ENCODE data around the gene EGFL8. TPM values are rescaled to one million over a fixed set of nuclear protein-coding genes. Genes with fewer than 3 reads are reported as not detected.

Gene EGFL8
- total RNA-seq, 3 donors from 2014 or later, result 6.4 to 9.6 (median 9.1) TPM

DNA sequence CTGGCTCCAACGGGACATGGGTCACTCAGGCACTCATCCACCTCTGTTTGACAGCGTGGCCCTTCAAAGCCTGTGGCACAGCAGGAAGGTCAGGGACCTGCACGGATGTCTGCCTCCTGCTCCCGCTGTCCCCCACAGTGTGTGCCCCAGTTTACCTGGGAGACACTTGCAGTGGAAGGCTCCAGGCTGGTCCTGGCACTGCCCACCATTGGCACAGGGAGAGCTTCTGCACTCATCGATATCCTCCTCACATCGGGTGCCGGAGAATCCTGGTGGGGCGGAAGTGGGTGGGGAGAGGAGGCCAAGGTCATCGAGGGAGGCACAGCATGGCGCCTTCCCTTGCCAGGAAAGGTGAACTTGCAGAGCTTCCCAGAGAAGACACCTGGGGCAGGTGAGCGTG, 52.6 kb downstream of the EGFL8 start:
- ATAC-seq, result no peak
- Mint-ChIP-seq H3K4me3 (no peak overlapping the region), H3K36me3 (ENCODE audit: insufficient read depth) (no peaks in the 10 kb centered on the region), H3K27me3 (ENCODE audit: low read depth) (peaks cover 3% of the 10 kb centered on the region), H3K9me3 (no peaks in the 10 kb centered on the region), H3K4me1 (ENCODE audit: low read depth) (no peaks in the 10 kb centered on the region)
- DNase-seq, result no peak

Other genes starting within 250 kb of the EGFL8 start
- 1 to 10 TPM in 1 of 3 donors, under 1 TPM in 2; 0.56 to 1.0 (median 0.95) TPM for gene C2, start 236.9 kb upstream of the EGFL8 start, total RNA-seq
- gene CFB, start 218.5 kb upstream of the EGFL8 start, total RNA-seq, result 1 to 10 TPM in 2 of 3 donors, under 1 TPM in 1; 0.42 to 1.5 (median 1.4) TPM
- 100 to 1,000 TPM; 107 to 111 (median 109) TPM for gene NELFE, start 205.6 kb upstream of the EGFL8 start, total RNA-seq
- gene SKIC2, start 205.4 kb upstream of the EGFL8 start, total RNA-seq, result 100 to 1,000 TPM; 123 to 157 (median 132) TPM
- 1 to 10 TPM; 7.1 to 9.0 (median 8.9) TPM for gene DXO, start 192.5 kb upstream of the EGFL8 start, total RNA-seq
- gene C4A, start 182.5 kb upstream of the EGFL8 start, total RNA-seq, result 1 to 10 TPM; 4.3 to 5.9 (median 5.3) TPM
- gene C4B, start 149.8 kb upstream of the EGFL8 start, total RNA-seq, result 1 to 10 TPM; 4.9 to 5.3 (median 5.2) TPM
- 1 to 10 TPM in 1 of 3 donors, under 1 TPM in 2; 0.74 to 1.0 (median 0.84) TPM for gene CYP21A2, start 126.2 kb upstream of the EGFL8 start, total RNA-seq
- 1 to 10 TPM; 1.1 to 1.9 (median 1.6) TPM for gene TNXB, start 55.3 kb upstream of the EGFL8 start, total RNA-seq
- gene ATF6B, start 36.3 kb upstream of the EGFL8 start, total RNA-seq, result 10 to 100 TPM; 65.2 to 75.2 (median 67.2) TPM
- 1 to 10 TPM; 3.2 to 6.6 (median 4.9) TPM for gene FKBPL, start 34.3 kb upstream of the EGFL8 start, total RNA-seq
- under 1 TPM; 0.37 to 0.51 (median 0.38) TPM for gene PRRT1, start 12.7 kb upstream of the EGFL8 start, total RNA-seq
- gene PPT2, start 10.5 kb upstream of the EGFL8 start, total RNA-seq, result 10 to 100 TPM; 18.7 to 27.0 (median 20.2) TPM
- gene AGPAT1, start 11.5 kb downstream of the EGFL8 start, total RNA-seq, result 10 to 100 TPM; 27.3 to 28.2 (median 28.1) TPM
- 10 to 100 TPM; 40.1 to 49.6 (median 47.1) TPM for gene RNF5, start 13.8 kb downstream of the EGFL8 start, total RNA-seq
- 10 to 100 TPM in 2 of 3 donors, 1 to 10 TPM in 1; 8.9 to 14.7 (median 13.0) TPM for gene AGER, start 19.7 kb downstream of the EGFL8 start, total RNA-seq
- gene PBX2, start 25.6 kb downstream of the EGFL8 start, total RNA-seq, result 10 to 100 TPM; 62.2 to 68.2 (median 64.0) TPM
- gene GPSM3, start 28.0 kb downstream of the EGFL8 start, total RNA-seq, result 10 to 100 TPM; 37.1 to 47.6 (median 43.4) TPM
- under 1 TPM; 0.40 to 0.58 (median 0.43) TPM for gene NOTCH4, start 59.5 kb downstream of the EGFL8 start, total RNA-seq
- gene TSBP1, start 207.3 kb downstream of the EGFL8 start, total RNA-seq, result not detected
- not detected for gene BTNL2, start 242.6 kb downstream of the EGFL8 start, total RNA-seq